Fibroblast of skin of back (primary cell): ENCODE measurements around the gene KLHL21.

Experiments
- DNase-seq: peaks from one replicate; pipeline ENCODE4 v3.0.0-alpha.2; 2013

The KLHL21 gene

GRCh38 chr1:6554031-6554906, 48.4 kb downstream of the KLHL21 start, which contains the start of gene NOL9:
Gene NOL9 (minus strand): TSS chr1:6554513. CDS start chr1:6554502, 11 bp downstream.
- peak; percentile 90 for DNase-seq

GRCh38 chr1:6547301-6547700, 55.4 kb downstream of the KLHL21 start:
- DNase-seq, result peak; percentile 32

- no peak for DNase-seq
Observed at GRCh38 chr1:6546326-6546725, 56.3 kb downstream of the KLHL21 start.

- DNase-seq, result peak; percentile 12
Observed at GRCh38 chr1:6545276-6546112, 57.2 kb downstream of the KLHL21 start.

GRCh38 chr1:6544831-6545230, 57.8 kb downstream of the KLHL21 start:
- DNase-seq, result peak; percentile 75
